HG03045 (cell line): ENCODE data around the gene TNRC6B.

ENCODE experiments used
- ATAC-seq: cut with Tn5 transposase; IDR thresholded peaks from one replicate; pipeline ENCODE4 v1.9.1; 2021; ENCODE audit warnings: mild to moderate bottlenecking, moderate library complexity; ENCODE audit not compliant: unreplicated experiment

Gene TNRC6B

DNA sequence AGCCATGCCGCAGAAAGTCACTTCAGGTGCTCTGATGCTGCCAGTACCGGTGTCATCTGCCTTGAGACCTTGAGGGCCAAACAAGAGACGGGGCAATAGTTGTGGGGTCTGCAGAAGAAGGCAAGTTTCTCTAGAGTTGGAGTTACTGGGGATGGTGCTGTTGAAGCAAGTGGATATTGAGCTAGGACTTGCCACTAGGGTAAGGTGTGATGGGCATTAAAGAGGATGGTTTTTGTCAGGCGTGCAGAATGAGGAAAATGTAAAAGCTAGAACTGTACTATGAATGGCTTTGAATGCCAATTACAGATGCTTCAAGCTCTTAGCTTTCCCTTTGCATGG, 61.6 kb downstream of the TNRC6B start:
- no peak for ATAC-seq

DNA sequence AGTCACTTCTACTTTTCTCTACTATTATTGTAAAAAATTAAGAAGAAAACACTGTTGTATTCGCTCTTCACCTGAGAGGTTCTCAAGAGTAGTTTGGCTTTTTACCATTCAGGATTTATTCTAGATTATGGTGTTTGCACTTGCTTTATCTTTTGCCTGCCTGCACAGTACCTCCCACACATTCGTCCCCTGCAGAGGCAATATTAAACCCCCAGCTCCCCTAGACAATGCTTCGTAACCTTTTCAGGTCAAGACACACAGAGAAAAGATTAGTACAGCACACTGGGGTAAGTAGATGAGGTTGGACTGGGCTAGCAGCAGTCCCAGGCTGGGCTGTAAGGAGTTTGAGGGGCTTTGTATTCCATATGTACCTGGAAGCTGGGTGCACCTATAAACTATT, 62.4 kb downstream of the TNRC6B start:
- no peak for ATAC-seq

GRCh38 chr22:40240686-40241085, 63.0 kb downstream of the TNRC6B start:
- no peak for ATAC-seq

DNA sequence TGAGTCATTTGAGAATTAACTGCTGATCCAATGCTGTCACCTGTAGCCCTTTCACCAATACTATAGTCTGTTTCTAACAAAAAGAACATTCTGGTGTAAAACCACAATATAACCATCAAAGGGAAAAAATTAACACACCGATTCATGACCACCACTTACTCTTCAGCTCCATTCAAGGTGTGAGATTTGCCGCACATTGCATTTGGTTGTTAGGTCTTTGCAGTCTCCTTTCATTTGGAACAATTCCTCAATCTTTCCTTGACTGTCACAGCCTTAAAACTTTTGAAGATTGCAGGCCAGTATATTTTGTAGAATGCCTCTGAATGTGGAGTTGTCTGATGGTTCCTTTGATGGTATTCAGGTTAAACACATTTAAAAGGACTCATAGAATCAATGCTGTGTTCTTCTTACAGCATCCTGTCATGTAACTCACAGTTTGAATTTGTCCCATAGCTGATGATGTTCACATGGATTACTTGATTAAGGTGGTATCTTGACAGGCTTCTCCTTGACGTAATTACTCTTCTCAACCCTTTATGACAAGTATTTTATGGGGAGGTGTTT, 63.6 kb downstream of the TNRC6B start:
- no peak for ATAC-seq

DNA sequence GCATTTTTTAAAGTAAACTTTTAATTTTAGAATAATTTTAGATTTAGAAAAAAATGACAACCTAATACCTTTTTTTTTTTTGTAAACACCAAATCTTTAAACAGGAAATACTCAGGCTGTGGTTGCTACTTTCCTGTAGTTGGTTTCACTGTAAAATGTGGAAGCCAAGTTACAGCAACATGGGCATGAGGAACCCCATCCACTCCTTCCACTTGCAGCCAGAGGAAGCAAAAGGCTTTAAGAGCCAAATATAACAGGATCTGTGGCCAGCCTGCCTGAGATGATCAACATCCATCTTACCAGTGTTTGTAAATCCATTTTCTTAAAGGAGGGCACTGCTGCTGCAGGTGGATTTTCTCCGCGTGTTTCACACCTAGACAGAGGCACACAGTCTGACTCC, 66.2 kb downstream of the TNRC6B start:
- no peak for ATAC-seq

DNA sequence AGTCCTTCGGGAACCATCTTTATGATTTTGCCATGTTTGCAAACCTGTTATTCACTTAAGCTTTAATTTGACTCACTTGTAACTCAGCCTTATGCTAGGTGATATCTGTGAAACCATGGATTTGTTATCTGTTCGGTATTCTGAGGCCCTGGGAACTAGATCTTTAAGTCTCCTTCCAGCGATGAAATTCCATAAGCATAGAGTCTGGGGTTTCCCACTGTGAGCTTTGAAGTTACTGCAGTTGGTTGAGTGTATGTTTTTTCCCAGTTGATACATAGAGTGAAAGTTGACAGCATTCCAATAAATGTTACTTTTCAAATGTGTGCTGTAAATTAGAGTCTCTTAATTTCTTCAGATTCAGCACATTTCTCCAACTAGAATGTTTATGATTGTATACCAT, 66.9 kb downstream of the TNRC6B start:
- no peak for ATAC-seq

DNA sequence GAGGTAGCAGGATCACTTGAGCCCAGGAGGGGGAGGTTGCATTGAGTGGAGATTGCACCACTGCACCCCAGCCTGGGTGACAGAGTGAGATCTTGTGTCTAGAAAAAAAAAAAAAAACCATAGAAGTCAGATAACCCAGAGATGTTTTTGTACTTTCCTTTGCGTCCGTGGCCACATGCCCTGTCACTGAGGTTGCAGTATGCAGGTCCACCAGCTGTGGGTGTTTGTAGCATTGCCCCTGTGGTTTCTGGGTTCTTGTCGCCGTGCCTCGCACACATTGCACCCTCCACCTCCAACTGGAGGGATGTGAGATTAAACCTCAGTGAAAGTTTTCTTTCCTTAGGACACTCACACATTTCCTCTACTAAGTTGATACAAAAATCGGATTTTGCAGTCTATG, 70.3 kb downstream of the TNRC6B start:
- ATAC-seq = no peak

DNA sequence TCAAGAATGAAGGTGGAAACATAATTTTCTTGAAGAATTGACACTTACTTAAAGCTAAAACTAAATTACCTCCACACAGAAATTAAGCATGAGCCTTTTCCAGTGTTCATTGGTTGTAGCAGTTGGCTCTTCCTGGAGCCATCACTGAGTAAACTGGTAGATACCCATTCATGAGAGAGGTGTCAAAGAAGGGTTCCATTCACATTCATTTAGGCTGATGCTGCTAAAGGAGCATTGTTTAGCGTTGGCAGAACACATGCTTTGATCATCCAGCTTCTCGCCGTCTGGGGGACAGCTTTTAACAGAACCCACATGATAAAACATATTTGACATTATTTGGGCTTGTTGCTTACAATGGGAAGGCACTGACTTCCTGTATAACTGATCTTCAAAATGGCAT, 71.6 kb downstream of the TNRC6B start:
- ATAC-seq = no peak

DNA sequence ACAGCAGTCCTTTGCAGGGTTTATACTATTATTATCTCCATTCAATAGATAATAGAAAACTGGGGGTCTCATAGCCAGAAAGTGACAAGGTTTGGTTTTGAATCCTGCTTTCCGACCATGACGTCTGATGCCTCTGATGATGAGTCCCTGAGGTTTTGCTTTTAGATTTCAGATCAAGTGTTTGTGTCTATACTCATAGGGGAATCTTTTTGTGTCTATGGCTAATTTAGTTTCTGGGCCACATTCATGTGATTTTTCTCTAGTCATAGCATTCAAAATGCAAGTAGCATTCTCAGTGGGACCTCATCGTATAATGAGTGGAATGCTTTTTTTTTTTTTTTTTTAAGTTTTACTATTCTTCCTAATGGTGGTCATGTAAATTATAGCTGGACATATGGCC, 72.9 kb downstream of the TNRC6B start:
- no peak for ATAC-seq

GRCh38 chr22:40251106-40251505, 73.4 kb downstream of the TNRC6B start:
- no peak for ATAC-seq

- no peak for ATAC-seq
Measured at GRCh38 chr22:40252146-40252545, 74.4 kb downstream of the TNRC6B start.

GRCh38 chr22:40256516-40256915, 78.8 kb downstream of the TNRC6B start:
- ATAC-seq = no peak

DNA sequence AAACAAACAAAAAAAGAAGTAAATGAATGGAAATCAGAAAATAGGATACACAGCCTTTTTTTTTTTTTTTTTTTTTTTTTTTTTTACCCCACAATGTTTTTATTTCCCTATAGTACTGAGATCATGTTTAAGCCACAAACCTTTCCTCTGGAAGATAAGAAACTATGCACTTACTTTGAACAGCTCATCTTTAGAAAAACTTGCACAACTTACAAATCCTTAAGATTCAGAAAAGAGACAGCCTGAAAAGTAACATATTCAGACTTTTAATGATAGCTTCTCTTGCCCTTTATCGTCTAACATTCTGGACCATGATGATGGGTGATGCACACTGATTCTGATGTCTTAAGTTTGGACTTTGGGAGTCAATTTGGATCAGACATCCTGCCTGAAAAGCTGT, 80.3 kb downstream of the TNRC6B start:
- no peak for ATAC-seq

- no peak for ATAC-seq
Measured at GRCh38 chr22:40258501-40258915, 80.8 kb downstream of the TNRC6B start.

DNA sequence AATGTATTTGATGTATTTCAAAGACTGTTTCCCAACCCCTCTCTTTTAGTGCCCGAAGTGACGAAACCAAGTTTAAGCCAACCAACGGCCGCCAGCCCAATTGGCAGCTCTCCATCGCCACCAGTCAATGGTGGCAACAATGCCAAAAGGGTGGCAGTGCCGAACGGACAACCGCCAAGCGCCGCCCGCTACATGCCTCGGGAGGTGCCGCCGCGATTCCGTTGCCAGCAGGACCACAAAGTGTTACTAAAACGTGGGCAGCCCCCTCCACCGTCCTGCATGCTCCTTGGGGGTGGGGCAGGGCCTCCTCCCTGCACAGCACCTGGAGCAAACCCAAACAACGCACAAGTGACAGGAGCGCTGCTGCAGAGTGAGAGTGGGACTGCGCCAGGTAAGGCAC, 84.1 kb downstream of the TNRC6B start:
- no peak for ATAC-seq

DNA sequence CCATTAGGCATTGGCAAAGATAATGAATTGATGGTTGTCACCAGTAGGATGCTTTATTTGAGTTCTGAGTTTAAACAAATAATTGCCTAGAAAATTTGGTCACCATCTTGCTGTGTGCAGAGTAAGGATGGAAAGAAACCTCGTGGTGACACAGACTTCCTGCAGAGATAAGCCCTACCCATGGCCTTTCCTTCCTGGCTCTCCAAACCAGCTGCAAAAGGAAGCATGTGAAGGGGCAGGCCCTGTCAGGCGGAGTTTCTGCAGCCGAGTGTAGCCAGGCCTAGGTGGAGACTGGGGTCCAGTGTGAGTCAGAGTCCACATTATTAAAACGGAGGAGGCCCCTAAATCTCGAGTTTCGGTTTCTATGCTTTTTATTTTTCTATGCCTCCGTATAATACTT, 85.5 kb downstream of the TNRC6B start:
- ATAC-seq = no peak

DNA sequence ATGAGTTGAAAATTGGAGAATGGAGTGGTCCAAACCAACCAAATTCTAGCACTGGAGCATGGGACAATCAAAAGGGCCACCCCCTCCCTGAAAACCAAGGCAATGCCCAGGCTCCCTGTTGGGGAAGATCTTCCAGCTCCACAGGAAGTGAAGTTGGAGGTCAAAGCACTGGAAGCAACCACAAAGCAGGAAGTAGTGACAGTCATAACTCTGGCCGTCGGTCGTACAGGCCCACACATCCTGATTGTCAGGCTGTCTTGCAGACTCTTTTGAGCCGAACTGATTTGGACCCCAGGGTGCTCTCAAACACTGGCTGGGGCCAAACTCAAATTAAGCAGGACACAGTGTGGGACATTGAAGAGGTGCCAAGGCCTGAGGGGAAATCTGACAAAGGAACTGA, 88.1 kb downstream of the TNRC6B start:
- ATAC-seq = no peak

DNA sequence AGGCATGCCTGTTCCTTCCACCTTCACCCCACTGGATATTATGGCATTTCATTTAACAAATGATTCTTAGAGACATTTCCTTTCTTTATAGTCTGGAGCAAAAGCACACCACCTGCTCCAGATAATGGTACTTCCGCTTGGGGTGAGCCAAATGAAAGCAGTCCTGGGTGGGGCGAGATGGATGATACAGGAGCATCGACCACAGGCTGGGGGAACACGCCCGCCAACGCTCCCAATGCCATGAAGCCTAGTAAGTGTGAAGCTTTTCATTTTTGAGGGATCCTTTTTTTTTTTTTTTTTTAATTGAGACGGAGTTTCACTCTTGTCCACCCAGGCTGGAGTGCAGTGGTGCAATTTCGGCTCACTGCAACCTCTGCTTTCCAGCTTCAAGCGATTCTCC, 92.3 kb downstream of the TNRC6B start:
- ATAC-seq = no peak

GRCh38 chr22:40270748-40271373, 93.1 kb downstream of the TNRC6B start:
- no peak for ATAC-seq

DNA sequence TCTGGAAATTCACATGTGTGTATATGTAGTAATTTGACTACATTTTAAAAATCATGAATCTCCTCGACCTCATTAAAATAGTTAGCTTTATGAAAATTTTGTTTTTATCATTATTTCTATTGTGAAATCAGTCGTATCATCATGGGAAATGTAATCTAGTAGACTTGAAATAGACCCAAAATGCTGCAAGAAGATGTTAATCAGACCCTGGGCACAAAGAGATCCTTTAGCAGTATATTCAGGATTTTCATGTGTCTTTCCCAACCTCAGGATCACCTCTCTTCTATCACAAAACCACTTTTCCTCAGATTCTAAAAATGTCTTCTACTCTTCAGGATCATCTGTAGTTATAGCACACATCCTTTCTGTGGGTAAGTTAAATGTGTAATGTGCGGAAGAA, 93.7 kb downstream of the TNRC6B start:
- no peak for ATAC-seq

DNA sequence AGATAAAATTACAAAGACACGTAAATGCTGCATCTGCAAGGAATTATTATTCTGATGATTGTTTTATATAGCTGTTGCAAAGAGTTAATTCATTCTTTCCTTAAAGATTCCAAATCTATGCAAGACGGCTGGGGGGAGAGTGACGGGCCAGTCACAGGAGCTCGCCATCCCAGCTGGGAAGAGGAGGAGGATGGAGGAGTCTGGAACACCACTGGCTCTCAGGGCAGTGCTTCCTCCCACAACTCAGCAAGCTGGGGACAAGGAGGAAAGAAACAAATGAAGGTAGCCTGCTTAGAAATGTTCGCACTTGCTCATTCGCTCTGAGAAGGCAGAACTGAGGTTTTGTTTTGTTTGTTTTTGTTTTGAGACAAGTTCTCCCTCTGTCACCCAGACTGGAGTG, 95.6 kb downstream of the TNRC6B start:
- no peak for ATAC-seq

- no peak for ATAC-seq
Measured at GRCh38 chr22:40276996-40277823, 99.5 kb downstream of the TNRC6B start.
